HG02973 (cell line): ENCODE data around the gene AEBP1.

Experiments used
- ATAC-seq: cut with Tn5 transposase; IDR thresholded peaks from one replicate; pipeline ENCODE4 v1.9.1; 2021; ENCODE audit warnings: moderate library complexity; ENCODE audit not compliant: unreplicated experiment

AEBP1 gene

GRCh38 chr7:44103566-44103922 lies 601 bp upstream of the AEBP1 start:
- no peak for ATAC-seq

GRCh38 chr7:44104860-44105771 lies 971 bp downstream of the AEBP1 start:
- no peak for ATAC-seq

GRCh38 chr7:44105832-44106231 lies 1.7 kb downstream of the AEBP1 start:
- no peak for ATAC-seq

- no peak for ATAC-seq
Observed at GRCh38 chr7:44106311-44107065, 2.3 kb downstream of the AEBP1 start.

GRCh38 chr7:44107116-44107960 lies 3.2 kb downstream of the AEBP1 start:
- no peak for ATAC-seq

GRCh38 chr7:44107961-44108767 lies 4.0 kb downstream of the AEBP1 start:
- ATAC-seq: no peak

GRCh38 chr7:44108768-44109750 lies 4.9 kb downstream of the AEBP1 start:
- no peak for ATAC-seq

- no peak for ATAC-seq
Observed at GRCh38 chr7:44109991-44110390, 5.8 kb downstream of the AEBP1 start.

- ATAC-seq: no peak
Observed at GRCh38 chr7:44110719-44111635, 6.8 kb downstream of the AEBP1 start.

GRCh38 chr7:44111761-44112160 lies 7.6 kb downstream of the AEBP1 start:
- ATAC-seq: no peak

GRCh38 chr7:44112231-44112996 lies 8.3 kb downstream of the AEBP1 start:
- ATAC-seq: no peak

GRCh38 chr7:44112997-44113763 lies 9.0 kb downstream of the AEBP1 start:
- no peak for ATAC-seq

GRCh38 chr7:44113764-44114354 lies 9.7 kb downstream of the AEBP1 start:
- no peak for ATAC-seq

GRCh38 chr7:44114586-44115310 lies 10.6 kb downstream of the AEBP1 start:
- ATAC-seq: no peak

GRCh38 chr7:44116087-44116788 lies 12.1 kb downstream of the AEBP1 start:
- ATAC-seq: no peak
